Activated CD8-positive, alpha-beta memory T cell treated with anti-CD3 and anti-CD28 coated beads for 4 hours (primary cell): ENCODE results near the gene NDFIP1.

ENCODE experiments used
- DNase-seq, 2 donors: peaks; one replicate each; pipeline ENCODE4 v3.0.0-alpha.2; 2020; ENCODE audit warnings: low read depth in 2 of 2

Gene NDFIP1

GRCh38 chr5:142189813-142190212 lies 81.2 kb downstream of the NDFIP1 start:
- DNase-seq, result no peak

GRCh38 chr5:142191776-142192175 lies 83.2 kb downstream of the NDFIP1 start:
- no peak for DNase-seq

- no peak for DNase-seq
Observed at GRCh38 chr5:142192286-142193113, 83.9 kb downstream of the NDFIP1 start.

GRCh38 chr5:142193114-142193428 lies 84.5 kb downstream of the NDFIP1 start:
- DNase-seq, result no peak

GRCh38 chr5:142197098-142197497 lies 88.5 kb downstream of the NDFIP1 start:
- no peak for DNase-seq

- DNase-seq, result no peak
Observed at GRCh38 chr5:142197781-142198180, 89.2 kb downstream of the NDFIP1 start.

GRCh38 chr5:142199388-142199787 lies 90.8 kb downstream of the NDFIP1 start:
- DNase-seq, result no peak

- DNase-seq, result no peak
Observed at GRCh38 chr5:142200387-142200786, 91.8 kb downstream of the NDFIP1 start.

DNA sequence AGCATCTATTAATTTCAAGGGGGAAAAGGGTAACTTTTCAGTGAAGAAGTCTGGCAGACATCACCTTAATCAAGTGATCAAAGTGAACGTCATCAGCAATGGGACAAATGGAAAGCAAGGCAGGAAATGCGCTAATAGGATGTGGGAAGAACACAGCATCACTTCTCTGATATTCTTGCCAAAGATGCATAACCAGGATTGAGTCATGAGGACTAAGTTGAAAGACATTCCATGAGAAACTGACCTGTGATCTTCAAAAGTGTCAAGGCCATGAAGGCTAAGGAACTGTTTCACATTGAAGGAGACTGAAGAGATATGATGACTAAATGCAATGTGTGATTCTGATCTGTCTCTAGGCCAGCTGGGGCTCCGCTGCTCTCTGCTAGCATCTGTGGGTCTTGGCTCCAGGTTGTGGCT lies 92.9 kb downstream of the NDFIP1 start:
- DNase-seq, result no peak

DNA sequence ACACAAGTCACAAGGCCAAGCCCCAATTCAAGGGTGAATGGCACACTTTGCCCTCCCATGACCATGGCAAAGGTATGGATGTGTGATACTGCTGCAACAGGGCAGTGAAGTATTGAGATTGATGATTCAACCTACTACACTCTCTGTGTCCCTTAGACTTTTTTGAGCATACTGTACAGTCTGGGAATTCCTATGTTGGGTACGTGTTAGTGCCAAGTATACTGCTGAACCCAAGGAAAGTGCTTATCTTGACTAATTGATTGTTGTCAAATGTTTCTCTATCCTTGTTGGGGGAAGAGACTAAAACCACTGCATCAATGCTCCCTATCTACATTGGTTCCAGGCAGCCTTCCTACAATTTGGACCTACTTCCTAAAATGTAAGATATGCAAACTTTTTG lies 93.7 kb downstream of the NDFIP1 start:
- no peak for DNase-seq
